ENCODE measurements around the gene WDFY3.

WDFY3 gene

DNA sequence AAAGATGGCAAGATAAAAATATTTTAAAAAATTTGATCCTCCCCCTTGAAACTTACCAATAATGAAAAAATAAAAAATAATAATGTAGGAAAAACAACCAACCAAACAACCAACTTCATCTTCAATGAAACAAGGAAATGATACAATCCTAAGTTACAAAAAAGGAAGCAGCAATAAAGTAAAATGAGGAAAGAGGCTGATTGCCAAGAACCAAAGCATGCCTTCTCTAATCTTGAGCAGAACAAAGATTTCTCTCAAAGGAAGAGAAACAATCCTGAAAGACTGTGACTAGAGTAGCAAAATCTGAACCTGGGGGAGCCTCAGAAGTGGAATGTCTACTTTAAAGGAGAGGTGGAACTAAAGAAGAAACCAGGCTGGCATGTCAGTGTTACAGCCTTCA lies 10.9 kb upstream of the WDFY3 start:
- in situ Hi-C loops (cut with HindIII; ENCODE audit: low sequenced_read_pairs): no loop called here
- DNase-seq (ENCODE audit: low read depth, low spot score): no peak
- TF ChIP-seq, protein P1, sequence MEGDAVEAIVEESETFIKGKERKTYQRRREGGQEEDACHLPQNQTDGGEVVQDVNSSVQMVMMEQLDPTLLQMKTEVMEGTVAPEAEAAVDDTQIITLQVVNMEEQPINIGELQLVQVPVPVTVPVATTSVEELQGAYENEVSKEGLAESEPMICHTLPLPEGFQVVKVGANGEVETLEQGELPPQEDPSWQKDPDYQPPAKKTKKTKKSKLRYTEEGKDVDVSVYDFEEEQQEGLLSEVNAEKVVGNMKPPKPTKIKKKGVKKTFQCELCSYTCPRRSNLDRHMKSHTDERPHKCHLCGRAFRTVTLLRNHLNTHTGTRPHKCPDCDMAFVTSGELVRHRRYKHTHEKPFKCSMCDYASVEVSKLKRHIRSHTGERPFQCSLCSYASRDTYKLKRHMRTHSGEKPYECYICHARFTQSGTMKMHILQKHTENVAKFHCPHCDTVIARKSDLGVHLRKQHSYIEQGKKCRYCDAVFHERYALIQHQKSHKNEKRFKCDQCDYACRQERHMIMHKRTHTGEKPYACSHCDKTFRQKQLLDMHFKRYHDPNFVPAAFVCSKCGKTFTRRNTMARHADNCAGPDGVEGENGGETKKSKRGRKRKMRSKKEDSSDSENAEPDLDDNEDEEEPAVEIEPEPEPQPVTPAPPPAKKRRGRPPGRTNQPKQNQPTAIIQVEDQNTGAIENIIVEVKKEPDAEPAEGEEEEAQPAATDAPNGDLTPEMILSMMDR (IDR thresholded peaks at IDR 0.05; ENCODE audit: low read depth, low read length): no peak
- no peak overlapping the region for H3K4me3 ChIP-seq (ENCODE audit: low read depth, low read length)

DNA sequence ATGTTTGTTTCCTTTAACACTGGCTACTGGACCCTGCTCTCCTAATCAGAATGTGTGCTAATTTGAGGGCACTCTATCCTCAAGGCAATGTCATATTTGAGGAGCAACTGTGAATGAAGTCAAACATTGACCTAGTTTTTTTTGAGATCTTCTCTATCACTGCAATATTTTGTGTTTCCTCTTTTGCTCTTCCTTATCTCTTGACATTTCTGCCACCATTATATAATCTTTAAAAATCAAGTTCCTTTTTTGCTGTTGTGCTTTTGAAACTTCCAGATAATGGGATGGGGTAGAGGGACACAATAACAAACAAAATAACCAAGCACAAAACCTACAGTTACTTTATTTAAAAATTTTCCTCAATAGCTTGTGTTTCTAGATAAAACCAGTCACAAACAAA lies 7.4 kb upstream of the WDFY3 start:
- no peak overlapping the region for H3K4me3 ChIP-seq (ENCODE audit: low read depth, low read length)
- in situ Hi-C loops (cut with HindIII; ENCODE audit: low sequenced_read_pairs): no loop called here
- TF ChIP-seq, protein P1 (IDR thresholded peaks at IDR 0.05; ENCODE audit: low read depth, low read length): no peak
- DNase-seq (ENCODE audit: low read depth, low spot score): no peak

DNA sequence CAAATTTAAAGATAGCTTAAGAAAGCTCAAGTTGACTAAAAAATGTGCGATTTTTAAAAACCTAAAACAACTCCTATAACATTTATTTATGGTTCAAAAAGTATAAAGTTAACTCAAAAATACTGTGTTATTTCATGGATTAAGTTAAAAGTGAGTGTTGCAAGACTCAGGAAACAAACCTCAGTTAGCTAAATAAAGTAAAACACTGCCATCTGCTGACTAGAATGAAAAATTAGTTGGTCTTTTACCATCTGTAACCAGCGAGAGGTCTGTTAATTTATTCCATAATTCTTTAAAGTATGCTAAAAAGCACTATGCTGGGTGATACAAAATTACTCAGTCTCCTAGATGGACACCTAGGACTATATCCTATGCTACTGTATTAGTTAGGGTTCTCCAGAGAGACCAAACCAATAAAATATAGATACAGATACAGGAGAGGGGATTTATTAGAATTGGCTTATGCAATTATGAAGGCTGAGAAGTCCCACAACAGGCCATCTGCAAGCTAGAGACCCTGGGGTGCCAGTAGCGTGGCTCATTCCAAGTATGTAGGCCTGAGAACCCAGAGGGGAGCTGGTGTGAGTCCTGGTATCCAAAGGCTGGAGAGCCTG lies 4.9 kb upstream of the WDFY3 start:
- no peak overlapping the region for H3K4me3 ChIP-seq (ENCODE audit: low read depth, low read length)
- in situ Hi-C loops (cut with HindIII; ENCODE audit: low sequenced_read_pairs): no loop called here
- TF ChIP-seq, protein P1 (IDR thresholded peaks at IDR 0.05; ENCODE audit: low read depth, low read length): peak; percentile 32
- peak; percentile 69 for DNase-seq (ENCODE audit: low read depth, low spot score)

DNA sequence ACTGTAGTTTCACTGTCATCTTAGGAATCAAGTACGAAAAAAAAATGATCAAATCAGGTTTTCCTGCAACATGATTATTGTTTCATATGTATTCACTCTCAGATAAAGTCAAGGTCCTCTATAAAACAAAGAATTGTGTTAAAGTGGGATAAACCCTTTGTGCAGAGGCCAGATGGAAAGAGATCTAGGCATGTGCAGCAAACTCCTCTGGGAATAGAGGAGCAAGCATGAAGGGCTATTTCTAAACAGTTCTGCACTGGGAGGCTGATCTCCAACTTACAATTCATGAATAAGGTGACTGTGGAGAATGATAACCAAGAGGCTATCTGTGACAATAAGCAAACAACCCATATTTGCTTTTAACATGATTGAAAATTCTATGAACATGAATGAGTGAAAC lies 2.4 kb upstream of the WDFY3 start:
- TF ChIP-seq, protein P1 (IDR thresholded peaks at IDR 0.05; ENCODE audit: low read depth, low read length): no peak
- H3K4me3 ChIP-seq (ENCODE audit: low read depth, low read length): no peak overlapping the region
- in situ Hi-C loops (cut with HindIII; ENCODE audit: low sequenced_read_pairs): no loop called here
- DNase-seq (ENCODE audit: low read depth, low spot score): no peak

DNA sequence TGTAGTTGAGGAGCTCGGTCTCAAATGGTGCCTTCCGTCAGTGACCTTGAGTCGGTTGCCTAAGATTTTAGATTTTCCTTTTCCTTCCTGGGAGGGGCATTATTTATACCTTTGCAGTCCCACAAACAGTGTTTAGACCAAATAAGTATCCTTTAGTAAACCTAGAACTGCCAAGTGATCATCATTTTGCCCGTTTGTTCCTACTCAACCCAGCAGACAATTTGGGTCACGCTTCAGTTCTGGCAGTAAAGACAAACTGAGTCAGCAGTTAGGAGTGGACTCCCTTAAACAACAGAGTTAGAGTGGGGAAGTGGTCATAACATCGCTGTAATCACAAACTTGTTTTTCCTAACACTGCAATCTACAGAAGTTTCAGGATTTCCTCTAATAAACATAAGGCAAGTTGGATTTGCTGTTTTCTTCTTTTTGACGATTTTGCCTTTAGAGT lies 777 bp upstream of the WDFY3 start:
- in situ Hi-C loops (cut with HindIII; ENCODE audit: low sequenced_read_pairs): no loop called here
- H3K4me3 ChIP-seq (ENCODE audit: low read depth, low read length): peak overlapping the region; percentile 68
- TF ChIP-seq, protein P1 (IDR thresholded peaks at IDR 0.05; ENCODE audit: low read depth, low read length): no peak
- peak; percentile 35 for DNase-seq (ENCODE audit: low read depth, low spot score)

DNA sequence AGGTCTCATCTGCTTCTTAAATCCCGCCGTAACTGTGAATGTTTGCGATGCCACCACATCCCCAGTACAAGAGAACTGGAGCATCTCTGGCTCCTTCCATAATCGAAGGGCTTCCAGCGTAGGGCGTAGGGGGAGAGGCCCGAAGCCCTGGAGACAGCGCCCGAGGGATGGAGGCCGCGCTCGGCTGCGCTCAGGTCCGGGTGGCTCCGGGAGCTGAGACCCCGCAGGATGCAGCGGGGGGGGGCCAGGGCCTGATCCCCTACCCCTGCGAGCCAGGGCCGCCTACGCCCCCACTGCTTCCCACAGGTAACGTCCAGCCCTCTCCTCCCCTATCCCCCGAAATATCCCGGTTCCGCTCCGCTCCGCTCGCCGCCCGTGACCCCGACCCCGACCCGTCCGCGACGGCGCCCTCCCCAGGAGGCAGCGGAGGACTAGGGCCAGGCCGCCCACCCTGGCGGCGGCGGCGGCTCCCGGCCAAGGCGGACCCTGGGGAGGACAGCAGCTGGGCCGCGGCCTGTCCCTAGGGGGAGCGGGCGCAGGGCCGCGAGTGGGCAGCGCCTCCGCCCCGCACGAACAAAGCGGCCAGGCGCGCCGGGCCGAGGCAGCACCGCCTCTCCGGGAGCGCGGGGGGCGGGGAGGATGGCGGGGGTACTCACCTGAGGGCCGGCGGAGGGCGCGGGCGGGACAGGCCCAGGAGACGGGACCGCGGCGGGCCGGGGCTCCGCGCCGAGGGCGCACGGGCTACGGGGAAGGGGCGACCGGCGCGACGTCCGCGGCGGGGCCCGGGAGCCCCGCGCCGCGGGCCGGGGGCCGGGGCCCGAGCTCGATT lies 723 bp downstream of the WDFY3 start:
- H3K4me3 ChIP-seq (ENCODE audit: low read depth, low read length): peak overlapping the region; percentile 68
- TF ChIP-seq, protein P1 (IDR thresholded peaks at IDR 0.05; ENCODE audit: low read depth, low read length): peak; percentile 9
- DNase-seq (ENCODE audit: low read depth, low spot score): peak; percentile 46
- in situ Hi-C loops (cut with HindIII; ENCODE audit: low sequenced_read_pairs): no loop called here
